HFF-Myc (cell line): ENCODE results near the gene CD200.

Source experiments
- DNase-seq: peaks from one replicate; pipeline ENCODE4 v3.0.0-alpha.2; 2011; ENCODE audit warnings: low read depth; ENCODE audit errors: extremely low read depth
- H3K4me3 ChIP-seq: replicated peaks from 2 replicates; pipeline ENCODE4 v1.5.1; 2011; ENCODE audit warnings: low read depth, mild to moderate bottlenecking, control low read depth, low read length
- TF ChIP-seq, protein P1 (sequence below): IDR thresholded peaks from 2 replicates; pipeline ENCODE4 v1.5.1; 2012; ENCODE audit warnings: mild to moderate bottlenecking, low read depth, low read length, control low read depth; ENCODE audit errors: missing control alignments

CD200 gene

DNA sequence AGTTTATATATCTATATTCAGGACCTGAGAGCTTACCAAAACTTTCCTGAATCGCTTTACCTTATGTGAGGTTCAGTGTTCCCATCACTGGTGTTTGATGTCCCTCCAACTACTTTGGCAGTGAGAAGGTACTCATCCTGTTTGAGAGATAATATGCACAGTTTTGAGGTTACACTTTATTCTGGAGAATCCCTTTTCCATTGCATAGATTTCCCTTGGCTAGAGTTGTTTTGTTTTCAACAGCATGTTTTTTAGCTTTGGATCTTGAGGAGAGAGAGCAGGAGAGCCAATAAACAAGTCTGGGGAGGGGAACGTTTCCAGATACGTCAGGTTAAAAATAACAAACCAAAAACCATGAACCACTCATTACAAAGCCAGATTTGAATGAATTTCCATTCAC is 33.6 kb downstream of the CD200 start:
- TF ChIP-seq, protein P1, sequence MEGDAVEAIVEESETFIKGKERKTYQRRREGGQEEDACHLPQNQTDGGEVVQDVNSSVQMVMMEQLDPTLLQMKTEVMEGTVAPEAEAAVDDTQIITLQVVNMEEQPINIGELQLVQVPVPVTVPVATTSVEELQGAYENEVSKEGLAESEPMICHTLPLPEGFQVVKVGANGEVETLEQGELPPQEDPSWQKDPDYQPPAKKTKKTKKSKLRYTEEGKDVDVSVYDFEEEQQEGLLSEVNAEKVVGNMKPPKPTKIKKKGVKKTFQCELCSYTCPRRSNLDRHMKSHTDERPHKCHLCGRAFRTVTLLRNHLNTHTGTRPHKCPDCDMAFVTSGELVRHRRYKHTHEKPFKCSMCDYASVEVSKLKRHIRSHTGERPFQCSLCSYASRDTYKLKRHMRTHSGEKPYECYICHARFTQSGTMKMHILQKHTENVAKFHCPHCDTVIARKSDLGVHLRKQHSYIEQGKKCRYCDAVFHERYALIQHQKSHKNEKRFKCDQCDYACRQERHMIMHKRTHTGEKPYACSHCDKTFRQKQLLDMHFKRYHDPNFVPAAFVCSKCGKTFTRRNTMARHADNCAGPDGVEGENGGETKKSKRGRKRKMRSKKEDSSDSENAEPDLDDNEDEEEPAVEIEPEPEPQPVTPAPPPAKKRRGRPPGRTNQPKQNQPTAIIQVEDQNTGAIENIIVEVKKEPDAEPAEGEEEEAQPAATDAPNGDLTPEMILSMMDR = no peak
- no peak overlapping the region for H3K4me3 ChIP-seq
- no peak for DNase-seq

- no peak overlapping the region for H3K4me3 ChIP-seq
- DNase-seq = no peak
- TF ChIP-seq, protein P1 = no peak
These were observed 38.6 kb downstream of the CD200 start for GRCh38 chr3:112371569-112371968.

DNA sequence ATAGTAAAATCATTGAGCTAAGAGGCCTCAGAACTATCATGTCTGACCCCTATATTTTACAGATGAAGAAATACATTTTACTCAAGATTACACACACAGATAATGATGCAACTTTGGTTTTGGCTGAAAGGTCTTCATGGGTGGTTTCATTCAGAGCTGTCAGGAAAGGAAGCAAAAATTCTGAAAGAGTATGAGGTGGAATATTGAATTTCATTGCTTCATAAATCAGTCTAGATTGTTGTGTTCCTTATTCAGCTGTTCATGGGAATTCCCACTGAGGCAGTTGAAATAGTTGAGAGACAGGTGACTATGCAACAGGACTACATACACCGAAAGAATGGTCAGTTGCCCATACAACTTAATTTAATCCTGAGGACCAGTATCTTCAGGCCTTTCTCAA is 39.4 kb downstream of the CD200 start:
- no peak overlapping the region for H3K4me3 ChIP-seq
- no peak for DNase-seq
- TF ChIP-seq, protein P1 = no peak

- TF ChIP-seq, protein P1 = no peak
- DNase-seq = no peak
- H3K4me3 ChIP-seq = no peak overlapping the region
These were observed 40.5 kb downstream of the CD200 start for GRCh38 chr3:112373476-112373875.

DNA sequence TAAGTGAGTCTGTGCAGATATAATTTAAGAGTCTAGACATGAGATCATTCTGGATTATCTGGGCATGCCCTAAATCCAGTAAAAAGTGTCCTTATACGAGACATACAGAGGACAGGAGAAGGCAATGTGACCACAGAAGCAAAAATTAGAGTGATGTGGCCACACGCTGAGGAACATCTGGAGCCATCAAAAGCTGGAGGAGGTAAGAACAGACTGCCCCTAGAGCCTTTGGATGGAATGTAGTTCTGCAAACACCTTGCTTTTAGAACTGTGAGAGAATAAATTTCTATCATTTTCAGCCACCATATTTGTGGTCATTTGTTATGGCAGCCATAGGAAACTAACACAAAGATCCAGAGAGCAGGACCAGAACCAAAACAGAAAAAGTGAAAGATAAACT is 41.0 kb downstream of the CD200 start:
- TF ChIP-seq, protein P1 = no peak
- H3K4me3 ChIP-seq = no peak overlapping the region
- no peak for DNase-seq

- TF ChIP-seq, protein P1 = no peak
- no peak overlapping the region for H3K4me3 ChIP-seq
- no peak for DNase-seq
These were observed 41.4 kb downstream of the CD200 start for GRCh38 chr3:112374333-112374734.

GRCh38 chr3:112375117-112375516 is 42.2 kb downstream of the CD200 start:
- no peak overlapping the region for H3K4me3 ChIP-seq

More at GRCh38 chr3:112375117-112375516, 42.2 kb downstream of the CD200 start:
- DNase-seq = no peak
- TF ChIP-seq, protein P1 = no peak
